Left ventricle myocardium inferior (tissue), 1 donor: ENCODE measurements around the gene RAB42. TPM values are rescaled to one million over a fixed set of nuclear protein-coding genes. Genes with fewer than 3 reads are reported as not detected.
A peak's percentile ranks its signal among the peaks of the same experiment; 100 is the strongest.
"Not testable (repeated sequence)": the region's sequence is repeated elsewhere in the genome, so short reads cannot be mapped to it uniquely, and the experiment has no call there.

Experiments used
- DNase-seq: peaks from one replicate; pipeline ENCODE4 v3.0.0-alpha.2; 2020
- H3K27ac ChIP-seq: fragments of 200-600 bp; replicated peaks from 2 replicates; pipeline ENCODE4 v1.8.0; 2021
- H3K27me3 ChIP-seq: fragments of 200-600 bp; 2 replicates; pipeline ENCODE4 v1.8.0; 2021; ENCODE audit warnings: low read depth
- H3K36me3 ChIP-seq: fragments of 200-600 bp; 2 replicates; pipeline ENCODE4 v1.8.0; 2021
- H3K4me1 ChIP-seq: fragments of 200-600 bp; 2 replicates; pipeline ENCODE4 v1.8.0; 2021
- H3K4me3 ChIP-seq: fragments of 200-600 bp; 2 replicates; pipeline ENCODE4 v1.8.0; 2021; ENCODE audit warnings: mild to moderate bottlenecking, moderate library complexity
- H3K9me3 ChIP-seq: fragments of 200-600 bp; replicated peaks from 2 replicates; pipeline ENCODE4 v1.8.0; 2021
- CTCF ChIP-seq: fragments of 200-600 bp; IDR thresholded peaks from 2 replicates; pipeline ENCODE4 v1.8.0; 2021; ENCODE audit warnings: antibody characterized with exemption, mild to moderate bottlenecking, borderline replicate concordance
- intact Hi-C: fragments of 100-400 bp; cut with micrococcal nuclease; formaldehyde crosslinking; loops from one replicate; pipeline ENCODE4 v1.11.0; 2022
- total RNA-seq: library from RNA; stranded (reverse); fragmentation: NEBNext Ultra II Directional; extraction: Animal tissue kit (Norgen Biotek cat#: 25700); gene quantifications from one replicate; pipeline ENCODE4 v1.2.1, GENCODE V29; 2021
- donor health status: DM: no; HTN: yes; CAD: no; lungs with severe emphysema.

RAB42 gene
- total RNA-seq, 1 donor from 2014 or later = 1.2 TPM

GRCh38 chr1:28580722-28581530 is 11.1 kb upstream of the RAB42 start:
- DNase-seq = no peak
- Histone ChIP-seq H3K27me3 (no peaks in the 10 kb centered on the region), H3K27ac (peak overlapping the region; percentile 95), H3K4me1 (peaks cover 43% of the 10 kb centered on the region), H3K9me3 (no peaks in the 10 kb centered on the region), H3K36me3 (peaks cover 38% of the 10 kb centered on the region), H3K4me3 (peak overlapping the region; percentile 98)
- TF ChIP-seq CTCF = no peak
- intact Hi-C loops = no loop called here

DNA sequence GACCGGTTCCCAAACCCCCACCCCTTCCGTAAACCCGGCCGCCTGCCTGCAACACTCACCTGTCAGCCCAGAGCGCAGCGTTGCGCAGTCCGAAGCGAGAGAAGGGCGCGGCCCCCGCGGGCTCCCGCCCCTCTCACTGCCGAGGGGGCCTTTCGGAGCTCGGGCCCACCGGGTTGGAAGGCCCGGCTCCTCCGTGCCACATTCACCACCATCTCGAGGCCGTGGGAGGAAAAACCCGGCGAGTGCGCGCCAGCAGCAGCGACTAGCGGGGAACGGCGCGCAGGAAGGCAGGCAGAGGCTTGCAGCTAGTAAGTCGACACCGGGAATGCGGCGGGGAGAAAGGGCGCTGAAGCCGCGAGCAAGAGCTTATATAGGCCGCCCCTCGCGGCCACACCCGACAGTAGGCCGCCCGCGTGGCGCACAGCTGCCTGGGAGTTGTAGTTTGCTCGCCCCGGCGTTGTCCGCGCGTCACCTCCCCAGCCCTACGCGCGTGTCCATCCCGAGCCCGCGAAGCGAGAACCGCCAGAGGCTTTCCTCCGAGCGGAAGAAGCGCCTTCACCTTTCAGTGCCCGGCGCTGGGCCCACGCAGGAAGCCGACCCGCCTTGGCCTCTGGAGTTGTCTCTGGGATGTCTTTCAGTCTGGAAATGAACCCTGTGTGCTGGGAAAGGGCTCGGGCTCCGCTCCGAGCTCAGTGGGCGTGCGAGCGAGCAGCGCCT is 10.4 kb upstream of the RAB42 start:
- peak; percentile 97 for DNase-seq
- Histone ChIP-seq H3K4me1 (peaks cover 43% of the 10 kb centered on the region), H3K27me3 (no peaks in the 10 kb centered on the region), H3K27ac (peak overlapping the region; percentile 95), H3K4me3 (peak overlapping the region; percentile 98), H3K9me3 (no peaks in the 10 kb centered on the region), H3K36me3 (peaks cover 35% of the 10 kb centered on the region)
- intact Hi-C loops = no loop called here
- peak; percentile 36 for TF ChIP-seq CTCF

DNA sequence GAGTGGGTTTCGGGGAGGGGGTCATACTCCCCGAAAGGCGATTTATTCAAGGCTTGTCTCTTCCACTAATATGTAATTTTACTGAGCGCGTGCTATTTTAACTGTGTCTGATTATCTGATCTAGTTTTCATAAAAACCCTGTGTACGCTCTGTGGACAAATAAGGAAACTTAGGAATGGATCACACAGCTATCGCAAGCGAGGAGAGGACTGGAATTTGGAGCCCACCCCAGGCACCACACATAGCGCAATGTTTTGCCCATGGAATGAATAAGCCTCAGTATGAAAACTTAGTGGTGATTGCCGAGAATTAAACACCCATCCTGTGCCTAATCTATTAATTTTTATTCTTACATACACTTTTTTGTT is 9.8 kb upstream of the RAB42 start:
- peaks cover 43% of the 10 kb centered on the region for H3K4me1 ChIP-seq
- H3K9me3 ChIP-seq = no peaks in the 10 kb centered on the region
- H3K36me3 ChIP-seq = peaks cover 30% of the 10 kb centered on the region
- peak overlapping the region; percentile 95 for H3K27ac ChIP-seq
- TF ChIP-seq CTCF = no peak
- H3K27me3 ChIP-seq = no peaks in the 10 kb centered on the region
- DNase-seq = no peak
- H3K4me3 ChIP-seq = peak overlapping the region; percentile 98
- intact Hi-C loops = no loop called here

- intact Hi-C loops, H3K27ac ChIP-seq, H3K27me3 ChIP-seq, H3K4me3 ChIP-seq, DNase-seq, H3K9me3 ChIP-seq, H3K36me3 ChIP-seq: not testable (repeated sequence)
- peaks cover 11% of the 10 kb centered on the region for H3K4me1 ChIP-seq
Measured at GRCh38 chr1:28586585-28587391, 5.3 kb upstream of the RAB42 start.

DNA sequence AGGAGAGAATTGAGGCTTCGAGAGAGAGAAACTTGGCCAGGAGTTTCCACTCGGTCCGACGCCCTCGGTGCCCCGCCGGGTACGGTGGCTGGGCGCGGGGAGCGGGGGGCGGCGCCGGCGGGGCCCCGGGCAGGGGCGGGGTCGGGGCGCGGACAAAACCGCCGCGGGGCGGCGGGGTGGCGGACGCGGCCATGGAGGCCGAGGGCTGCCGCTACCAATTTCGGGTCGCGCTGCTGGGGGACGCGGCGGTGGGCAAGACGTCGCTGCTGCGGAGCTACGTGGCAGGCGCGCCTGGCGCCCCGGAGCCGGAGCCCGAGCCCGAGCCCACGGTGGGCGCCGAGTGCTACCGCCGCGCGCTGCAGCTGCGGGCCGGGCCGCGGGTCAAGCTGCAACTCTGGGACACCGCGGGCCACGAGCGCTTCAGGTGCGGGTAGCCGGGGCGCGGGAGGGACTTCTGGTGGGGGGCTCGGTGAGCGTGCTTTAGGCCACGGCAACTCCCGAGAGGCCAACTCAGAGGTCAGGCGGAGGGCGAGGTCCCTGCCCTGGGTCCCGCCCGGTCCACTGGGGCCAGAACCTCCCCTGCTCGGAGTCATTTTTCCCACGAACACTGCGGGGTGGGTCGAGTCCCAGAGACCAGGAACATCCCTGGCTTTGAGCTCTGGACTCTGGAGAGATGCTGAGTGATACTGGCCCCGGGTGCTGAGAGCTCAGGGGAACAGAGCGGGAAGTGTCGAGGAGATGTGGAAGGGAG is 431 bp downstream of the RAB42 start:
- peaks cover 7% of the 10 kb centered on the region for H3K36me3 ChIP-seq
- peak overlapping the region; percentile 27 for H3K27ac ChIP-seq
- peak; percentile 21 for DNase-seq
- no peaks in the 10 kb centered on the region for H3K27me3 ChIP-seq
- peaks cover 8% of the 10 kb centered on the region for H3K4me1 ChIP-seq
- TF ChIP-seq CTCF = no peak
- peak overlapping the region; percentile 71 for H3K4me3 ChIP-seq
- no peaks in the 10 kb centered on the region for H3K9me3 ChIP-seq
- intact Hi-C loops = no loop called here

DNA sequence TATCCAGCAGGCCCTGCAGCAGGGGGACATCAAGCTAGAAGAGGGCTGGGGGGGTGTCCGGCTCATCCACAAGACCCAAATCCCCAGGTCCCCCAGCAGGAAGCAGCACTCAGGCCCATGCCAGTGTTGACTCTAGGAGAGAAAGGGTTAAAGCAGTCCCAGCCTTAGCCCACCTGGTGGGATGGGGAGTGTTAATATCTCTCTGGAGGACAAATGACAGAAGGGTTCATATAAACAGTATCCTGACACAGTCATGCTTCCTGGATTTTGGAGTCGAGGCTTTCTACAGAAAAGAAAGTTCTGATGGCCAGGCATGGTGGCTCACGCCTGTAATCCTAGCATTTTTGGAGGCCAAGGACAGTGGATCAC is 1.9 kb downstream of the RAB42 start:
- H3K9me3 ChIP-seq, intact Hi-C loops, H3K36me3 ChIP-seq, H3K27ac ChIP-seq, DNase-seq, H3K4me3 ChIP-seq, H3K4me1 ChIP-seq, H3K27me3 ChIP-seq: not testable (repeated sequence)

DNA sequence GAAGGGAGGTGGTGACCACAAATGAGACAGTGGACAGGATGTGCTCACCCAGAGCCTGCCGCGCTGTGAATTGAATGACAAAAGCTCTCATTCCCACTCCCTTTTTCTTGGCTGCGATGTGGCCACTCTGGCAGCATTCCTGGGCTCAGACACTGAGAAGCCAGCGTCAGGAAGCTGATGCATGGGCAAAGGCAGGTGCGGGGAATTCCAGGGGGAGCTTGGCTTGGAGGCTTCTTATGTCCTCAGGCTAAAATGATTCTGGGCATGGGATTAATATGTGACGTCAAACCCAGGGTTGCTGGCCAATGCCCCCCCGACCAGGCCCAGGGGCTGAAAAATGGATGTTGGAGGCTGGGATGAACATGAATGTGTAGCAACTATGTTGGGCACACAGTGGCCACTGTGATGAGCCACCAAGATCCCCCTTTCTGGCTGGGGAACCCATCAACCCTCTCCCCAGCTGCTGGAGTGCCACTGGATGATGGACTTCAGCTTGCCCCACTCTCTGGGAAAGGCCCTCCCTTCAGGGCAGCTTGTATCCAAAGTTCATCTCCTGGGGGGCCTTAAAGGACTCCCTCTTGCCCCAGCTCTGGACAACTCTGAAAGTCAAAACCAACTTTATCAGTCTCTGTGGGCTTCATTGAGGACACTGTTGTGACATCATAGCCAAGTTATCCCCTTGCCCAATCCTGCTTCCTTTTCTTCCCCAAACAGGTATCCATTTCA is 2.8 kb downstream of the RAB42 start:
- H3K27ac ChIP-seq, DNase-seq, H3K9me3 ChIP-seq, H3K36me3 ChIP-seq, intact Hi-C loops, H3K4me1 ChIP-seq, H3K27me3 ChIP-seq, H3K4me3 ChIP-seq: not testable (repeated sequence)
